ENCODE measurements around the gene RALGDS. TPM values are rescaled to one million over a fixed set of nuclear protein-coding genes. Genes with fewer than 3 reads are reported as not detected.

The RALGDS gene
- total and polyA plus RNA-seq, 9 of the 15 experiments (the other 6 are each of a cell fraction or from before 2014, with no cell fraction given), result 0.75 to 43.3 (median 27.1) TPM

DNA sequence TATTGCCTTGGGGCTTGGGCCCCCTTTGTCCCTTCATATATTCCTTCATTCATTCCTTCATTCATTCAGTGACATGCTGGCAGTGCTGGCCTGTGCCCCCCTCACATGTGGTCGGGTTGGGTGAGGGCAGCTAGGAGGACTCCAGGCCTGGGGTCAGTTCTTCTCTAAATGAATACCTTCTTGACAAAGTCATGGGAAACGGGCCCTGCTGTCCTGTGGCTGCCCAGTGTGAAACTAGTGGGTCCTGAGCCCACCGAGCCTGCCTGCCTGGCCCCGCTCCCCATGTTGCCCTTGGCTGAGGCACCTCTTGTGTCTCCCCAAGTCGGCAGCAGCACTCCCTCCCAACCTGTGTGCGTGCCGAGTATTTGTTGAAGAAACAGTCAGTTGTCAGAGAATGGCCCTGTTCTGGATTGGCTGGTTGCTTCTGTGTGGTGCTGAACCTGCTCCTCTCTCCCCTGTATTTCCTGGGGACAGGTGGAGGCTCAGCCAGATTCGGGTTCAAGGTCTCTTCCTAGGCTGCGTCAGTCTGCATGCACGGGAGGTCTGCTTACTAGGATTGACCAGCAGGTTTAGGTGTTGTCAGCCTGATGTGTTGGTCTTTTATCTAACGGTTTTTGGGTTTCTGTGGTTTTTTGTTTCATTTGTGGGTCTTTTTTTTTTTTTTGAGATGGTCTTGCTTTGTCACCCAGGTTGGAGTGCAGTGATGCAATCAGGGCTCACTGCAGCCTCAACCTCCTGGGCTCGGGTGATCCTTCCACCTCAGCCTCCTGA, 62.3 kb downstream of the RALGDS start (continued):
- no peak for TF ChIP-seq CBX2 (IDR thresholded peaks at IDR 0.05; ENCODE audit: insufficient read depth, low read length, poor library complexity, severe bottlenecking)
- TF ChIP-seq, protein P1, sequence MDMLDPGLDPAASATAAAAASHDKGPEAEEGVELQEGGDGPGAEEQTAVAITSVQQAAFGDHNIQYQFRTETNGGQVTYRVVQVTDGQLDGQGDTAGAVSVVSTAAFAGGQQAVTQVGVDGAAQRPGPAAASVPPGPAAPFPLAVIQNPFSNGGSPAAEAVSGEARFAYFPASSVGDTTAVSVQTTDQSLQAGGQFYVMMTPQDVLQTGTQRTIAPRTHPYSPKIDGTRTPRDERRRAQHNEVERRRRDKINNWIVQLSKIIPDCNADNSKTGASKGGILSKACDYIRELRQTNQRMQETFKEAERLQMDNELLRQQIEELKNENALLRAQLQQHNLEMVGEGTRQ (CRISPR knock-in tag; IDR thresholded peaks at IDR 0.05), result no peak
- TF ChIP-seq, protein P2, sequence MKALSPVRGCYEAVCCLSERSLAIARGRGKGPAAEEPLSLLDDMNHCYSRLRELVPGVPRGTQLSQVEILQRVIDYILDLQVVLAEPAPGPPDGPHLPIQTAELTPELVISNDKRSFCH (CRISPR knock-in tag; IDR thresholded peaks at IDR 0.05), result no peak
- TF ChIP-seq, protein P2 (tag; IDR thresholded peaks at IDR 0.05), result no peak
- TF ChIP-seq PHTF2 (CRISPR knock-in tag; IDR thresholded peaks at IDR 0.05), result no peak
- no peak for TF ChIP-seq ZNF232 (CRISPR knock-in tag; IDR thresholded peaks at IDR 0.05)
- no peak for TF ChIP-seq GATAD2B (IDR thresholded peaks at IDR 0.05; ENCODE audit: borderline replicate concordance)
- TF ChIP-seq SIN3A (IDR thresholded peaks at IDR 0.05; ENCODE audit: borderline replicate concordance in 2 of 2, control insufficient read depth in 1 of 2, low read depth in 2 of 2, low read length in 2 of 2), result no peak
- peak; percentile 57; the same call in 1 of the 2 replicates for TF ChIP-seq ZBTB1 (CRISPR knock-in tag; IDR thresholded peaks at IDR 0.05; ENCODE audit: borderline replicate concordance, low read depth)
- TF ChIP-seq RAD51 (IDR thresholded peaks at IDR 0.05; ENCODE audit: borderline replicate concordance, low read depth), result no peak
- no peak for TF ChIP-seq ADNP (tag; IDR thresholded peaks at IDR 0.05)
- TF ChIP-seq PRMT5 (CRISPR knock-in tag; IDR thresholded peaks at IDR 0.05), result no peak
- TF ChIP-seq, protein P3, sequence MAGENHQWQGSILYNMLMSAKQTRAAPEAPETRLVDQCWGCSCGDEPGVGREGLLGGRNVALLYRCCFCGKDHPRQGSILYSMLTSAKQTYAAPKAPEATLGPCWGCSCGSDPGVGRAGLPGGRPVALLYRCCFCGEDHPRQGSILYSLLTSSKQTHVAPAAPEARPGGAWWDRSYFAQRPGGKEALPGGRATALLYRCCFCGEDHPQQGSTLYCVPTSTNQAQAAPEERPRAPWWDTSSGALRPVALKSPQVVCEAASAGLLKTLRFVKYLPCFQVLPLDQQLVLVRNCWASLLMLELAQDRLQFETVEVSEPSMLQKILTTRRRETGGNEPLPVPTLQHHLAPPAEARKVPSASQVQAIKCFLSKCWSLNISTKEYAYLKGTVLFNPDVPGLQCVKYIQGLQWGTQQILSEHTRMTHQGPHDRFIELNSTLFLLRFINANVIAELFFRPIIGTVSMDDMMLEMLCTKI (IDR thresholded peaks at IDR 0.05; ENCODE audit: partially characterized antibody), result no peak
- TF ChIP-seq CBFA2T3 (IDR thresholded peaks at IDR 0.05), result peak; percentile 25
- TF ChIP-seq TCF7L2 (IDR thresholded peaks at IDR 0.05; ENCODE audit: low read depth, low read length), result no peak
- no peak for TF ChIP-seq BRCA1 (IDR thresholded peaks at IDR 0.05)
- no peak for TF ChIP-seq BRCA1 (CRISPR knock-in tag; IDR thresholded peaks at IDR 0.05)
- no peak for TF ChIP-seq TAF7 (tag; IDR thresholded peaks at IDR 0.05)
- peak; percentile 21; the same call in 1 of the 2 replicates for TF ChIP-seq SMAD4 (CRISPR knock-in tag; conservative IDR thresholded peaks at IDR 0.05)
- TF ChIP-seq ARNT (IDR thresholded peaks at IDR 0.05), result no peak
- TF ChIP-seq, protein P4, sequence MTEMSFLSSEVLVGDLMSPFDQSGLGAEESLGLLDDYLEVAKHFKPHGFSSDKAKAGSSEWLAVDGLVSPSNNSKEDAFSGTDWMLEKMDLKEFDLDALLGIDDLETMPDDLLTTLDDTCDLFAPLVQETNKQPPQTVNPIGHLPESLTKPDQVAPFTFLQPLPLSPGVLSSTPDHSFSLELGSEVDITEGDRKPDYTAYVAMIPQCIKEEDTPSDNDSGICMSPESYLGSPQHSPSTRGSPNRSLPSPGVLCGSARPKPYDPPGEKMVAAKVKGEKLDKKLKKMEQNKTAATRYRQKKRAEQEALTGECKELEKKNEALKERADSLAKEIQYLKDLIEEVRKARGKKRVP (CRISPR knock-in tag; IDR thresholded peaks at IDR 0.05), result no peak
- TF ChIP-seq CHCHD3 (CRISPR knock-in tag; IDR thresholded peaks at IDR 0.05), result no peak
- TF ChIP-seq, protein P5, sequence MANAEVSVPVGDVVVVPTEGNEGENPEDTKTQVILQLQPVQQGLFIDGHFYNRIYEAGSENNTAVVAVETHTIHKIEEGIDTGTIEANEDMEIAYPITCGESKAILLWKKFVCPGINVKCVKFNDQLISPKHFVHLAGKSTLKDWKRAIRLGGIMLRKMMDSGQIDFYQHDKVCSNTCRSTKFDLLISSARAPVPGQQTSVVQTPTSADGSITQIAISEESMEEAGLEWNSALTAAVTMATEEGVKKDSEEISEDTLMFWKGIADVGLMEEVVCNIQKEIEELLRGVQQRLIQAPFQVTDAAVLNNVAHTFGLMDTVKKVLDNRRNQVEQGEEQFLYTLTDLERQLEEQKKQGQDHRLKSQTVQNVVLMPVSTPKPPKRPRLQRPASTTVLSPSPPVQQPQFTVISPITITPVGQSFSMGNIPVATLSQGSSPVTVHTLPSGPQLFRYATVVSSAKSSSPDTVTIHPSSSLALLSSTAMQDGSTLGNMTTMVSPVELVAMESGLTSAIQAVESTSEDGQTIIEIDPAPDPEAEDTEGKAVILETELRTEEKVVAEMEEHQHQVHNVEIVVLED (CRISPR knock-in tag; IDR thresholded peaks at IDR 0.05), result no peak
- TF ChIP-seq ZNF76 (CRISPR knock-in tag; IDR thresholded peaks at IDR 0.05; ENCODE audit: borderline replicate concordance), result no peak
- peak; percentile 12 to 42; a peak in 3 of 4 replicates for TF ChIP-seq NRF1 (conservative IDR thresholded peaks at IDR 0.05 in 1 of 2, IDR thresholded peaks at IDR 0.05 in 1 of 2)
